ENCODE measurements around the gene PGAP6.

Gene PGAP6

GRCh38 chr16:324451-325334, 57.1 kb downstream of the PGAP6 start:
- DNase-seq (ENCODE audit: low read depth): no peak

GRCh38 chr16:324201-324450, 57.7 kb downstream of the PGAP6 start:
- no peak for DNase-seq (ENCODE audit: low read depth)

GRCh38 chr16:322476-323143, 59.2 kb downstream of the PGAP6 start:
- DNase-seq (ENCODE audit: low read depth): no peak

- no peak for DNase-seq (ENCODE audit: low read depth)
Observed at GRCh38 chr16:321532-321931, 60.2 kb downstream of the PGAP6 start.

Measured in GM04504 (cell line).